Measurements from ENCODE around the gene DHPS.

Gene DHPS

DNA sequence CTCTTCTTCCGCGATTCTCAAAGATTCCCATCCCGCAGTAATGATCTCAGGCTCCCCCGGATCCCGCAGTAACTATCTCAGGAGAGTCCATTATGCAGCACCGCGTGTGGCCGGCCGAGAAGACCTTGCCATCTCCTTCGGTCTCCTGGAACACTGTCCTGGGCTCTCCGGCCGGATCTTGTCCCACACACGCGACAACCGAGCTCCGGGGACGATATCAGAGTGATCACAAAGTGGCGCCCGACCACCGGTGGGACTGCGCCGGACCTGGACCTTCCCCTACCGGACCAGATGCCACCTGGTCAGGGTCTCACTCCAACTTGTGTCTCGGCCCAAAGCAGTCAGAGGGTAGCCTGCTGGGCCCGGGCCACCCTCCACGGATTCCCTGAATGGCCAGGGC is 39.2 kb downstream of the DHPS start:
- DNase-seq (ENCODE audit: low read depth), result no peak

DNA sequence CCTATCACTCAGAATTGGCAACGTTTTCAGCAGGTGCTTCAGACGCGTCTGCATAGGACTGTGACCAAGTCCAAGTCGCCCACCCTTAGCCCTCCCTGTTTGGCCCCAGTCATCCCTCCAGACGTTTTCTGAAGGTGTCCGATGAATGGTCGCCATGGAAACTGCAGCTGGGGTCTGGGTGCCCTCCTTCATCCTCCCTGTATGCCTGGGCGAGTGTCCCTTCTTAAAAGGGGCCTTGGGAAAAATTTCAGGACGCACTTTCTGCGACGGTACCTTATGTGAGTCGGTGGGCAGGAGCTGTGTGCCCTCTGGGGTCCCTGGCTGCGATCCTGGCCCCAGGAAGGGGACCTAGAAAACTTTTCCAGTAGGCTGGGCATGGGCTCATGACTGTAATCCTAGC is 40.2 kb downstream of the DHPS start:
- DNase-seq (ENCODE audit: low read depth), result no peak

DNA sequence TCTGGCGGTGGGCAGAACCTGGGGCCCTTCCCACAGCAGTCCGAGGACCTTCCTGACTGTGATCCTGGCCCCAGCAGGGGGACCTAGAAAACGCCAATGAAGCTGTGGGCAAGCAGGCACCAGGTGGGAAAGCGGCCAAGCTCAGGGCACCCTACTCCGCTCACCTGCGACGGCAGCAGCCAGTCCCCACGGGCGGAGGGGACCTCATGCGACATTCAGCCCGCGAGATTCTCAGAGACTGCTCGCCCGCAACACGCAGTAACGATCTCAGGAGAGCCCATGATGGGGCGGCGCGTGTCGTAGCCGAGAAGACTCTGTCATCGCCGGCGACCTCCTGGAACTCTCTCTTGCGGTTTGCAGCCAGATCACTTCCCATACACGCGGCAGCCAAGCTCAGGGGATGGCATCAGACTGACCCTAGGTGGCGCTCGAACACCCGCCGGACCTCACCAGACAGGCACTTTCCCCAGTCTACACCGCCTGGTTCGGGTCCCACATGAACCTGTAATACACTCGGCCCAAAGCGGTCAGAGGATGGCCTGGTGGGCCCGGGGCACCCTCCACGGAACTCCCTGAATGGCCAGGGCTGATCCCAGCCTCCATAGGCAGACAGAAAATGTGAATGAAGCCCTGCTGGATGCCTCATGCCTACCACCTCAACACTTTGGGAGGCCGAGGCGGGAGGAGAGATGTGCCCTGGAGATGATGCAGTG is 41.6 kb downstream of the DHPS start:
- DNase-seq (ENCODE audit: low read depth), result no peak

GRCh38 chr19:12638611-12639182 is 43.0 kb downstream of the DHPS start:
- DNase-seq (ENCODE audit: low read depth), result no peak

- no peak for DNase-seq (ENCODE audit: low read depth)
These were observed 45.0 kb downstream of the DHPS start for GRCh38 chr19:12636631-12637030.

GRCh38 chr19:12629215-12629614 is 52.5 kb downstream of the DHPS start:
- DNase-seq (ENCODE audit: low read depth), result no peak

DNA sequence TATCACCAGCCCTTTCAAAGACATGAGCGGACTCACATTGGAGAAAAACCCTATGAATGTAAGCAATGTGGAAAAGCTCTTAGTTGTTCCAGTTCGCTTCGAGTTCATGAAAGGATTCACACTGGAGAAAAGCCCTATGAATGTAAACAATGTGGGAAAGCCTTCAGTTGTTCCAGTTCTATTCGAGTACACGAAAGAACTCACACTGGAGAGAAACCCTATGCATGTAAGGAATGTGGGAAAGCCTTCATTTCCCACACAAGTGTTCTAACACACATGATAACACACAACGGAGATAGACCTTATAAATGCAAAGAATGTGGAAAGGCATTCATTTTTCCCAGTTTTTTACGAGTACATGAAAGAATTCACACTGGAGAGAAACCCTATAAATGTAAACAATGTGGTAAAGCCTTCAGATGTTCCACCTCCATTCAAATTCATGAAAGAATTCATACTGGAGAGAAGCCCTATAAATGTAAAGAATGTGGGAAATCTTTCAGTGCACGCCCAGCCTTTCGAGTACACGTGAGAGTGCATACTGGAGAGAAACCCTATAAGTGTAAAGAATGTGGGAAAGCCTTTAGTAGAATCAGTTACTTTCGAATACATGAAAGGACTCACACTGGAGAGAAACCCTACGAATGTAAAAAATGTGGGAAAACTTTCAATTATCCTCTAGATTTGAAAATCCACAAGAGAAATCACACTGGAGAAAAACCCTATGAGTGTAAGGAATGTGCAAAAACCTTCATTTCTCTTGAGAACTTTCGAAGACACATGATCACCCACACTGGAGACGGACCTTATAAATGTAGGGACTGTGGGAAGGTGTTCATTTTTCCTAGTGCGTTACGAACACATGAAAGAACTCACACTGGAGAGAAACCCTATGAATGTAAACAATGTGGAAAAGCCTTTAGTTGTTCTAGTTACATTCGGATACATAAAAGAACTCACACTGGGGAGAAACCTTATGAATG is 53.3 kb downstream of the DHPS start:
- no peak for DNase-seq (ENCODE audit: low read depth)

DNA sequence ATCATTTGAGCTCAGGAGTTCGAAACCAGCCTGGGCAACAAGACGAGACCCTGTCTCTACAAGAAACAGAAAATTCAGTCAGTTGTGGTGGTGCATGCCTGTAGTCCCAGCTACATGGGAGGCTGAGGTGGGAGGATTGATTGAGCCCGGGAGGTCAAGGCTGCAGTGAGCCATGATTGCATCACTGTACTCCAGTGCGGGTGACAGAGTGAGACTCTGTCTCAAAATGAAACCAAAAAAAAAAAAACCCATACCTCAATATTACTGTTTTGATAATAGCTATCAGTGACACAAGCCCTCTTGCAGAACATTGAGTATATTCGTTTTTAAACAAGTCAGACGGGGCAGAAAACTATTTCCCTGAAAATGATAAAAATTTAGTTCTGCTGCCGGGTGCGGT is 54.7 kb downstream of the DHPS start:
- DNase-seq (ENCODE audit: low read depth), result no peak
